GM18508 (cell line): ENCODE data around the gene ARID4B.
"Not testable (repeated sequence)": the region's sequence is repeated elsewhere in the genome, so short reads cannot be mapped to it uniquely, and the experiment has no call there.

Source experiments
- ATAC-seq: cut with Tn5 transposase; IDR thresholded peaks from one replicate; pipeline ENCODE4 v1.9.1; 2021; ENCODE audit warnings: moderate number of reproducible peaks; ENCODE audit not compliant: insufficient read depth, unreplicated experiment

ARID4B gene

DNA sequence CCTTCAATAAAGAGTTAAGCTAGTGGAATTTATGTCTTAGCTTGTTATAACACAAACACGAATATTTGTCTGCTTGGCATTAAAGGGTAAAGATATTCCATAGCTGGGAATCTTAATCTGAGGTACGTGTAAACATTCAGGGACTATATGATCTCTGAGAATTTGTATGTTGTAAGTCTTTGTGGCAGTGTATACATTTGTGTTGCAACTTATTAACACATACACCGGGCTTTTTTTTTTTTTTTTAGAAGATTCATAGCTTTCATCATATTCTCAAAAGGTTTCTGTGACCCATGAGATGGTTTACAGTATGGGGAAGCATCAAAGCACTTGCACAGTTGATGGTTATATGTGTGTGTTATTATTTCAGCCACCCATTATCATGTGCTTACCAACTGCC is 3.4 kb upstream of the ARID4B start:
- no peak for ATAC-seq

DNA sequence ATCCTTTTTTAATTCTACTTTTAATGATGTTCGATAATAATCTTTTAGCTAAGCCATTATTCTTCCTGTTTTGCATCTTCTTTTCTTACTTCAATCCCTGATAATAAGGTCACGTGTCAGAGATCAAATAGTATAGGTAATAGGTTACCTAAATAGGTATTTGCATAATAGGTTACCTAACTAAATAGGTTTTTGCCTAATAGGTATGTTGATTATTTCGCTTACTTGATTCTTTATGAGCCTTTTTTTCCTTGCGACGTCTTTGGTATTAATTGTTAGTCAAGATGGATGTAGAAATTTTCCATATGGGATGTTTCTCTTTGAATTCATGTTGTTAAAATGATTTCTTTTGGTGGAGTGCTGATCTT is 2.9 kb upstream of the ARID4B start:
- ATAC-seq: no peak

DNA sequence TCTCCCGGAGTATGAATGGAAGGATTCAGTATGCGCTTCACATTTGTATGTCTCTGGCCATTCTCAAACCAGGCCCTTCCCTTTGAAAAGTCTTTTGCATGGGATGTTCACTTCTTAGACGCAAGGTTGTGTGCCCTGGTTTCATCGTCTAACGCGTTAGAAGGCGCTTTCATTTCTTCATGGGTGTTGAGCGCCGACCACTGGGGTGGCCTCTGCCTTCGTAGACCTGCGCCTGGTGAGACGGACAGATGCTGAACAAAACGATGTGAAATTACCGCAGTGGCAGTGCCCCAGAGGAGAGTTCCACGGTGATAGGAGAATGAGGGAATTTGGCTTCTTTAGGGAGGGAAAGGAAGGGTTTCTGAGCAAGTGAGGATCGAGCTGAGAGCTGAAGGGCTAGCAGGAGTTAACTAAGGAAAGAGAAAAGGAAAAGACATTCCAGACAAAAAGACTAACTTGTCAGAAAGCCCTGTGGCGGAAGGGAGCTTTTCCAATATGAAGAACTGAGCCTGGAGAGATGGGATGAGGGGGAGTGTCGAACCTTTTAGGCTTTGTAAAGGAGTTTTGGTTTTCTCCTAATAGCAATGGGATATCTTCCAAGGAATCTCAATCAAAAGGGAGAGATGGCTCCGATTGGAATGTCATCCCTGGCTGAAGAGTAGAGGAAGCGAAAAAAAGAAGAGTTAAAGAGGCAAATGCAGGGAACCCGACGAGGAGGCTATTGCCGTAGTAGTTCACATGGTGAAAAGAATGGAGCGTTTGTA is 1.3 kb upstream of the ARID4B start:
- peak; percentile 10 for ATAC-seq

GRCh38 chr1:235328271-235329138 is 526 bp upstream of the ARID4B start, which contains the start of gene GGPS1:
TSS of gene GGPS1 (plus strand) at chr1:235328570. CDS start at chr1:235335265, 6,695 bp downstream.
- ATAC-seq: peak; percentile 49

GRCh38 chr1:235326719-235327558 is 1.0 kb downstream of the ARID4B start:
- ATAC-seq: no peak

GRCh38 chr1:235325854-235326253 is 2.1 kb downstream of the ARID4B start:
- no peak for ATAC-seq

GRCh38 chr1:235325139-235325538 is 2.8 kb downstream of the ARID4B start:
- no peak for ATAC-seq

GRCh38 chr1:235324296-235324695 is 3.7 kb downstream of the ARID4B start:
- no peak for ATAC-seq

- no peak for ATAC-seq
Measured at GRCh38 chr1:235320521-235321179, 7.3 kb downstream of the ARID4B start.

- no peak for ATAC-seq
Measured at GRCh38 chr1:235319255-235319654, 8.7 kb downstream of the ARID4B start.

GRCh38 chr1:235317168-235317567 is 10.8 kb downstream of the ARID4B start:
- no peak for ATAC-seq

DNA sequence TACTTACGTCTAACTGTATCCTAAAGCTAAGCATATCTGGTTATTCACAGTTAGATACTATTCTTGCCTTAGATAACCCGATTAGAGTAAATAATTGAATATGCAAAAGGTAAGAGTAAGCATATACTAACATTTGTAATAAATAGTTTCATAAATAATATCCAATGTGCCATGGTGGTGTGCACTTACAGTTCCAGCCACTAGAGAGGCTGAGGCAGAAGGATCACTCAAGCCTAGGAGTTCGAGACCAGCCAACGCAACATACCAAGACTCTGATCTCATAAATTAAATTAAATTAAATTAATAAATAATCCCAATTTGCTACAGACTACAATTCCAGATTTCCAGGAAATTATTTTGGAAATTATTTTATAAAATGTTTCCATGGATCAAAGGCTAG is 12.2 kb downstream of the ARID4B start:
- no peak for ATAC-seq

DNA sequence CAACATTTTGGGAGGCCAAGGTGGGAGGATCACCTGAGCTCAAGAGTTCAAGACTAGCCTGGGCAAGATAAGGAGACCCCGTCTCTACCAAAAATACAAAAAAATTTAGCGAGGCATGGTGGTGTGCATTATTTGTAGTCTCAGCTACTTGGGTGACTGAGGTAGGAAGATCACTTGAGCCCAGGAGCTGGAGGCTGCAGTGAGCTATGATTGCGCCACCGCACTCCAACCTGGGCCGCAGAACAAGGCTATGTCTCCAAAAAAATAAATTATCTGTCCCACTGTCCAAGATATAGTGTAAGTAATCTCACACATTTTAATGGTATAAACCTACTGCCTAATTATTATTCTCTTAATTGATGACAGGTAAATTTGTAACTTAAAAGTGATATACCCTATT is 12.8 kb downstream of the ARID4B start:
- no peak for ATAC-seq

DNA sequence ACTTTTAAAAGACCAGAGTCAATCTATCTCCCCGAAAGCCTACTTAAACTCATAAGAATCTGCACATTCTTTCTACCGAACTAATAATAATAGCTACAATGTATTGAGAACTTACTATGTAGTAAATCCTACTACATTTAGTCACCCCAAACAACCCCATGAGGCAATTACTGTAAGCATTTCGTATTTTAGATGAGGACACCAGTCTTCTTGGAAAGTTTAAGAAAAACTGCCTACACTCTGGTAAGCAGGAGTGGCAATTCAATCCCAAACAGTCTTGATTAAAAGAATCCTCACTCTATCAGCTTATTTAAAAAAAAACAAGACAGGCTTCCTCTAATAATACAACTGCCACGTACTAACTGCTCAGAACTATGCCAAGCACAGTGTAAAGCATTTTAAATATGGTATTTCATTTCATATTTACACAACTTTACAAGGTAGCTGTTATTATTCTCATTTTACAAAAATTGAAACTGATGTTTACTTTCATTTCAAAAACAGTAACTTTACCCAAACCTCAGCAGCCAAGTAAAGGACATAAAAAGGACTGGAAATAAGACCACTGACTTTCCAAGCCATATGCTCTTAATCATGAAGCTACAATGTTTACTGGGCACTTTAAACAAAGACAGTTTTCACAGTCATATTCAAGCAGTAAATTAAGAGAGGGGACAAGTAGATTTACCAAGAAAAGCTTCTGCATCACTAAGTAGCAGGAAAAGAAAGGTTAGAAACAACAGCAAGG is 13.9 kb downstream of the ARID4B start:
- no peak for ATAC-seq

DNA sequence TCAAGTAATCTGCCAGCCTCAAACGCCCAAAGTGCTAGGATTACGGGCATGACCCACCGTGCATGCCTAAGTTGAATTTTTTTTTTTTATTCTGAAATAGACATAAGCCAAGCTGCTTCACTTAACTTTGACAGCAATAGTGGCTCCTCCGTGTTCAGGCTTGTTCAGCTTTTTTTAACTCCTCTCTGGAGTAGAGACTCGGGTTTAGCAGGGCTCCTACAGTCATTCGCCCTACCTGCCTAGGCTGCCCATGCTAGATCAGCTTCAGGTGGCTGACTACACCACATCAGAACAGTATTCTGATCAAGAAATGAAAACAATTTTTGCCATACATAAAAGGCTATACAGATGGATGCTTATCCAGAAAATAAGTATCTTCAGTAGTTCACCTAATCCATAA is 14.7 kb downstream of the ARID4B start:
- ATAC-seq: no peak

DNA sequence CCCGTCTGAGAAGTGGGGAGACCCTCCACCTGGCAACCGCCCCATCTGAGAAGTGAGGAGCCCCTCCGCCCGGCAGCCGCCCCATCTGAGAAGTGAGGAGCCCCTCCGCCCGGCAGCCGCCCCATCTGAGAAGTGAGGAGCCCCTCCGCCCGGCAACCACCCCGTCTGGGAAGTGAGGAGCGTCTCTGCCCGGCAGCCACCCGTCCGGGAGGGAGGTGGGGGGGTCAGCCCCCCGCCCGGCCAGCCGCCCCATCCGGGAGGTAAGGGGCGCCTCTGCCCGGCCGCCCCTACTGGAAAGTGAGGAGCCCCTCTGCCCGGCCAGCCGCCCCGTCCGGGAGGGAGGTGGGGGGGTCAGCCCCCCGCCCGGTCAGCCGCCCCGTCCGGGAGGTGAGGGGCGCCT is 18.8 kb downstream of the ARID4B start:
- not testable (repeated sequence) for ATAC-seq

GRCh38 chr1:235307158-235308124 is 20.5 kb downstream of the ARID4B start:
- ATAC-seq: no peak
